Epithelial cell of proximal tubule (primary cell): ENCODE measurements around the gene TNNI3K. TPM values are rescaled to one million over a fixed set of nuclear protein-coding genes. Genes with fewer than 3 reads are reported as not detected.

Experiments
- DNase-seq: peaks from one replicate; pipeline ENCODE4 v3.0.0-alpha.2; 2011; ENCODE audit warnings: low read depth
- H3K4me3 ChIP-seq: 2 replicates; pipeline ENCODE4 v1.5.1; 2011; ENCODE audit warnings: low read depth, mild to moderate bottlenecking, low read length
- total RNA-seq: library from RNA; depleted of rRNA; stranded (reverse); fragments of >200 nt; gene quantifications from 2 replicates; pipeline ENCODE4 v1.2.3, GENCODE V29; 2015
- TF ChIP-seq, protein P1 (sequence below): conservative IDR thresholded peaks from 2 replicates; pipeline ENCODE4 v1.5.1; 2012; ENCODE audit warnings: low read depth, mild to moderate bottlenecking, low read length

Gene TNNI3K
- total RNA-seq, 1 donor from 2014 or later = 0.69 TPM

GRCh38 chr1:74512170-74512915 lies 277.2 kb downstream of the TNNI3K start, which contains the start of gene LRRC53:
Gene LRRC53, minus strand, starts transcription at chr1:74512611. Its CDS starts 29,262 bp downstream, at chr1:74483349.
- no peak for DNase-seq
- TF ChIP-seq, protein P1, sequence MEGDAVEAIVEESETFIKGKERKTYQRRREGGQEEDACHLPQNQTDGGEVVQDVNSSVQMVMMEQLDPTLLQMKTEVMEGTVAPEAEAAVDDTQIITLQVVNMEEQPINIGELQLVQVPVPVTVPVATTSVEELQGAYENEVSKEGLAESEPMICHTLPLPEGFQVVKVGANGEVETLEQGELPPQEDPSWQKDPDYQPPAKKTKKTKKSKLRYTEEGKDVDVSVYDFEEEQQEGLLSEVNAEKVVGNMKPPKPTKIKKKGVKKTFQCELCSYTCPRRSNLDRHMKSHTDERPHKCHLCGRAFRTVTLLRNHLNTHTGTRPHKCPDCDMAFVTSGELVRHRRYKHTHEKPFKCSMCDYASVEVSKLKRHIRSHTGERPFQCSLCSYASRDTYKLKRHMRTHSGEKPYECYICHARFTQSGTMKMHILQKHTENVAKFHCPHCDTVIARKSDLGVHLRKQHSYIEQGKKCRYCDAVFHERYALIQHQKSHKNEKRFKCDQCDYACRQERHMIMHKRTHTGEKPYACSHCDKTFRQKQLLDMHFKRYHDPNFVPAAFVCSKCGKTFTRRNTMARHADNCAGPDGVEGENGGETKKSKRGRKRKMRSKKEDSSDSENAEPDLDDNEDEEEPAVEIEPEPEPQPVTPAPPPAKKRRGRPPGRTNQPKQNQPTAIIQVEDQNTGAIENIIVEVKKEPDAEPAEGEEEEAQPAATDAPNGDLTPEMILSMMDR = no peak
- no peak within 1 kb of the TSS for H3K4me3 ChIP-seq

DNA sequence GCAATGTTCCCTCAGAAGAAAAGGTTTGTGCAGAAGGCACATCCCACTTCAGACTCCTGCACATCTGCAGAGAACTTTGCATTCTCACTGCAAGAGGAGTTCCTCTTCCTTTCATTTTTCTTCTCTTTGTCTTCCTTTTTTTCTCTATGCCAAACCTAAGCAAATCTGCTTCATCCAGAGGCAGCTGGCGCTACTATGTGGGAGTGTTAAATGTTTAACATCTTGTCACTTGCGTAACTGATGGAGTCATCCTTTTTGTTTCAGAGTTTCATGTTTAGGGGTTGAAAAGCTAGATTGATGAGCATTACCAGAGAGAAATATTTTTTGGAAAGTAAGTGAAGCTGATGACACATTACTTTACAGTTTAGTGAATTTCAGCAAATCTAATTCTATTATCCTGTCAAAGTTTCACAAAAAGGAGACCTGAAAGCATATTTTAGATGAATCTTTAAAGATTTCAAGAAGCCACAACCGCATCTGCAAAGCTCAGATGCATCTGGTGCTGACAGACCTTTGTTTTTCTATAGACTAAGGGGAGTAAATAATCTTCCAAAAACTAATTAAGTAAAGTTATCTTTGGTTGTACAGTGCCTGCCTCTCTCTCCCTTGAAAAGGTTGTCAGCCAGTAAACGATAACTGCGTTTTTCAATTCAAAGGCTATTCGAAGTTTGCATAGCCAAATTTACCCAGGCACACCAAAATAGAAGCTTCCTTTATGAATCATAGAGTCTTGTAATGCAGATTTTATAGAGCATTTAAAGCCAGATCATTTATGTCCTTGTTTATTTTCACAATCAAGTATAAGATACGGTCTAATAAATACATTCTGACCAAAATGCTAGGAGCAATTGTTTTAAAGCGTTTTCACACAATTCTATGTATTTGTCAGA lies 278.5 kb downstream of the TNNI3K start:
- H3K4me3 ChIP-seq = no peak overlapping the region
- TF ChIP-seq, protein P1 = no peak
- DNase-seq = no peak

- DNase-seq = no peak
- TF ChIP-seq, protein P1 = no peak
- no peak overlapping the region for H3K4me3 ChIP-seq
Measured at GRCh38 chr1:74517599-74518051, 282.4 kb downstream of the TNNI3K start.

GRCh38 chr1:74522148-74522547 lies 287.0 kb downstream of the TNNI3K start:
- TF ChIP-seq, protein P1 = no peak
- no peak overlapping the region for H3K4me3 ChIP-seq
- DNase-seq = no peak

DNA sequence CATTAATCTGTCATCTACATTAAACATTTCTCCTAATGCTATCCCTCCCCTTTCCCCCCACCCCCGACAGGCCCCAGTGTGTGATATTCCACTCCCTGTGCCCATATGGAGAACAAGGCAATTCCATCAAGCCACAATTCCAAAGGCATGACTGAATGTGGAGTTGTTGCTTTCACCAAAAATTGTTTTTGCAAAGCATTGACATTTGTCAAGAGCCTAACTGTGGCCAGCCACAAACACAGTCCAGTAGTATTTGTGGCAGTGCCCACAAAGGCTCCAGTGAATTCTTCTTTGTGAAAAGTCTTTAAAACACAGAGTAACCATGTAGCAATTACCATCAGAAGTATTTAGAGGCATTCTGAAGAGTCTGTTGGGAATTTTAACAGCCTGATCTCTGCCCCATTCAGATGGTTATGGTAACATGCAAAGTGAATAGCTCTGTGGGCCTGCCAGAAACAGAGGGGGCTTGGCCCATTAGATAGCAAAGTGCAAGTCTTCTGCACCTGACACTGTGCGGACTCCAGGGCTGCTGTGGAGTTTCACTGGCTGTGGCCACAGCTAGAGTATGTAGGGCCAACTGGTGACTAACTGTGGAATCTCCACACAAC lies 288.8 kb downstream of the TNNI3K start:
- no peak for DNase-seq
- no peak overlapping the region for H3K4me3 ChIP-seq
- TF ChIP-seq, protein P1 = no peak

DNA sequence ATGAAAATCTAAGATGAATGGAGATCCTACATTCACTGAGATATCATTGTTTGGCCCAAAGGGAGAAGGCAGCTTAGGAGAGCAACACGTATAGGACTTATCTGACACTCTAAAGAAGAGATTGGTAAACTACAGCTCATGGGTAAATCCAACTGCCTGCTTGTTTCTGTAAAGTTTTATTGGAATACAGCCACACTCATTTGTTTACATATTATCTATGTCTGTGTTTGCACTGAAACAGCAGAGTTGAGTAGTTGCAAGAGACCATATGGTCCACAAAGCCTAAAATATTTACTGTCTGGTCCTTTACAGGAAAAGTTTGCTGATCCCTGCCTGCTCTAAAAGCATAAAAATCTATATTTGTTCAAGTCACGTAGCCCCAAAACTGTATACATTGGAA lies 291.5 kb downstream of the TNNI3K start:
- TF ChIP-seq, protein P1 = no peak
- no peak for DNase-seq
- no peak overlapping the region for H3K4me3 ChIP-seq
